OCI-LY7 (cell line): ENCODE results near the gene LAMTOR4. TPM values are rescaled to one million over a fixed set of nuclear protein-coding genes. Genes with fewer than 3 reads are reported as not detected.

ENCODE experiments used
- BruUV-seq: library from RNA; stranded (reverse); fragments of 400-500 nt; replicated peaks from 2 replicates; lab custom pipeline; 2021; lab: Mats Ljungman, UMichigan
- CTCF ChIA-PET: fragments of 300-600 bp; sonication (Branson Sonifier 250); formaldehyde crosslinking; loops from one replicate; lab custom pipeline; 2022; ENCODE audit warnings: antibody characterized with exemption; ENCODE audit not compliant: unreplicated experiment; lab: Charles Lee
- POLR2A ChIA-PET: fragments of 300-600 bp; sonication (Branson Sonifier 250); formaldehyde crosslinking; loops from one replicate; lab custom pipeline; 2022; ENCODE audit warnings: antibody characterized with exemption; lab: Charles Lee
- DNase-seq: peaks from one replicate; pipeline ENCODE4 v3.0.0-alpha.2; 2015; ENCODE audit warnings: low spot score
- H2AFZ ChIP-seq: fragments of 200-600 bp; sonication (generic), shearing (Covaris generic); 2 replicates; pipeline ENCODE4 v1.6.1; 2014; ENCODE audit warnings: mild to moderate bottlenecking, antibody characterized with exemption, low read length, moderate library complexity
- H3K27ac ChIP-seq: fragments of 200-600 bp; sonication (generic); 2 replicates; pipeline ENCODE4 v1.5.1; 2014; ENCODE audit warnings: mixed run types, low read depth, mild to moderate bottlenecking, moderate library complexity, low read length, inconsistent platforms; ENCODE audit not compliant: poor library complexity, severe bottlenecking
- H3K36me3 ChIP-seq: fragments of 200-600 bp; sonication (generic); 2 replicates; pipeline ENCODE4 v1.6.1; 2014; ENCODE audit warnings: mild to moderate bottlenecking, antibody characterized with exemption, low read length, moderate library complexity, mixed read lengths; ENCODE audit not compliant: insufficient read depth
- H3K4me1 ChIP-seq: fragments of 200-600 bp; sonication (generic); 2 replicates; pipeline ENCODE4 v1.5.1; 2014; ENCODE audit warnings: mild to moderate bottlenecking, low read length; ENCODE audit not compliant: insufficient read depth, poor library complexity, severe bottlenecking
- H3K4me2 ChIP-seq: fragments of 200-600 bp; sonication (generic); 2 replicates; pipeline ENCODE4 v1.6.1; 2014; ENCODE audit warnings: mild to moderate bottlenecking, low read length
- H3K4me3 ChIP-seq: fragments of 200-600 bp; sonication (generic); 2 replicates; pipeline ENCODE4 v1.5.1; 2014; ENCODE audit warnings: mild to moderate bottlenecking, low read depth, low read length; ENCODE audit not compliant: poor library complexity, severe bottlenecking
- H3K79me2 ChIP-seq: fragments of 200-600 bp; sonication (generic); 2 replicates; pipeline ENCODE4 v1.6.1; 2016; ENCODE audit warnings: low read depth, mild to moderate bottlenecking, low read length, moderate library complexity, mixed read lengths; ENCODE audit not compliant: insufficient read depth
- H3K9me2 ChIP-seq: fragments of 200-600 bp; sonication (generic); 2 replicates; pipeline ENCODE4 v1.6.1; 2016; ENCODE audit warnings: mild to moderate bottlenecking, low read length, mixed read lengths; ENCODE audit not compliant: insufficient read depth
- H3K9me3 ChIP-seq: fragments of 200-600 bp; sonication (generic); 2 replicates; pipeline ENCODE4 v1.6.1; 2014; ENCODE audit warnings: mild to moderate bottlenecking, mixed run types, low read length, mixed read lengths
- H4K20me1 ChIP-seq: fragments of 200-600 bp; sonication (generic); 2 replicates; pipeline ENCODE4 v1.6.1; 2014; ENCODE audit warnings: mild to moderate bottlenecking, antibody characterized with exemption, low read length, moderate library complexity, mixed read lengths; ENCODE audit not compliant: insufficient read depth
- CTCF ChIP-seq: fragments of 200-600 bp; sonication (generic); conservative IDR thresholded peaks from 2 replicates; pipeline ENCODE4 v1.5.1; 2014; ENCODE audit warnings: mild to moderate bottlenecking, antibody characterized with exemption, low read length, moderate library complexity, mixed read lengths
- EZH2phosphoT487 ChIP-seq: fragments of 200-600 bp; sonication (generic); IDR thresholded peaks from 2 replicates; pipeline ENCODE4 v1.6.1; 2018; ENCODE audit warnings: low read depth, borderline replicate concordance, mild to moderate bottlenecking, mixed run types, antibody characterized with exemption, low read length, moderate library complexity, mixed read lengths
- intact Hi-C: fragments of 100-400 bp; cut with micrococcal nuclease; formaldehyde crosslinking; loops from one replicate; pipeline ENCODE4 v1.10.0; 2022; ENCODE audit not compliant: unreplicated experiment
- total RNA-seq, 2 experiments: library from RNA; depleted of rRNA in 1 of 2; stranded (reverse); fragments of >200 nt in 1 of 2; shearing (Covaris generic) in 1 of 2; gene quantifications; 2 replicates each; pipeline ENCODE4 v1.2.3, GENCODE V29; 2014 to 2022

LAMTOR4 gene
- total RNA-seq, 2 experiments from 2014 or later: 237 to 243 TPM

GRCh38 chr7:100166317-100166940 is 17.7 kb downstream of the LAMTOR4 start:
- Histone ChIP-seq H3K9me2 (no peaks in the 10 kb centered on the region), H3K27ac (no peak overlapping the region), H3K4me3 (no peak overlapping the region), H4K20me1 (no peaks in the 10 kb centered on the region), H3K79me2 (no peaks in the 10 kb centered on the region), H3K4me2 (no peak overlapping the region), H3K36me3 (no peaks in the 10 kb centered on the region), H2AFZ (no peak overlapping the region), H3K9me3 (no peaks in the 10 kb centered on the region), H3K4me1 (peaks cover 60% of the 10 kb centered on the region)
- TF ChIP-seq CTCF: no peak
- no peak for TF ChIP-seq EZH2phosphoT487
- DNase-seq: no peak
- CTCF ChIA-PET: no interaction called here
- BruUV-seq: no TSS peak
- POLR2A ChIA-PET: no interaction called here
- intact Hi-C loops: no loop called here

- peaks cover 68% of the 10 kb centered on the region for H3K4me1 ChIP-seq
- no peaks in the 10 kb centered on the region for H3K79me2 ChIP-seq
- ChIA-PET CTCF (no interaction called here), POLR2A (interaction anchor here (0.5 kb wide), 1 partner anchor 1009 kb away, joined by 3 read pairs; no protein-coding TSS in a partner anchor)
- H3K9me3 ChIP-seq: no peaks in the 10 kb centered on the region
- no peaks in the 10 kb centered on the region for H3K9me2 ChIP-seq
- intact Hi-C loops: no loop called here
- H4K20me1 ChIP-seq: no peaks in the 10 kb centered on the region
- peak overlapping the region; percentile 27; the same call in 1 of the 2 replicates for H3K4me2 ChIP-seq
- no peak overlapping the region for H3K4me3 ChIP-seq
- no peaks in the 10 kb centered on the region for H3K36me3 ChIP-seq
- H2AFZ ChIP-seq: no peak overlapping the region
- no peak for DNase-seq
- TF ChIP-seq CTCF (no peak), EZH2phosphoT487 (no peak)
- H3K27ac ChIP-seq: no peak overlapping the region
- no TSS peak for BruUV-seq
These were observed 18.5 kb downstream of the LAMTOR4 start for GRCh38 chr7:100166970-100167911.
